Stimulated activated CD8-positive, alpha-beta memory T cell treated with anti-CD3 and anti-CD28 coated beads, Interleukin-15, amount 100 ng/mL, for 48 hours (primary cell): ENCODE data around the gene IFNGR2.
"Not testable (repeated sequence)": the region's sequence is repeated elsewhere in the genome, so short reads cannot be mapped to it uniquely, and the experiment has no call there.

Experiments used
- DNase-seq, 2 donors: peaks; one replicate each; pipeline ENCODE4 v3.0.0-alpha.2; 2020; ENCODE audit warnings: low read depth in 2 of 2

IFNGR2 gene, protein sequence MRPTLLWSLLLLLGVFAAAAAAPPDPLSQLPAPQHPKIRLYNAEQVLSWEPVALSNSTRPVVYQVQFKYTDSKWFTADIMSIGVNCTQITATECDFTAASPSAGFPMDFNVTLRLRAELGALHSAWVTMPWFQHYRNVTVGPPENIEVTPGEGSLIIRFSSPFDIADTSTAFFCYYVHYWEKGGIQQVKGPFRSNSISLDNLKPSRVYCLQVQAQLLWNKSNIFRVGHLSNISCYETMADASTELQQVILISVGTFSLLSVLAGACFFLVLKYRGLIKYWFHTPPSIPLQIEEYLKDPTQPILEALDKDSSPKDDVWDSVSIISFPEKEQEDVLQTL

DNA sequence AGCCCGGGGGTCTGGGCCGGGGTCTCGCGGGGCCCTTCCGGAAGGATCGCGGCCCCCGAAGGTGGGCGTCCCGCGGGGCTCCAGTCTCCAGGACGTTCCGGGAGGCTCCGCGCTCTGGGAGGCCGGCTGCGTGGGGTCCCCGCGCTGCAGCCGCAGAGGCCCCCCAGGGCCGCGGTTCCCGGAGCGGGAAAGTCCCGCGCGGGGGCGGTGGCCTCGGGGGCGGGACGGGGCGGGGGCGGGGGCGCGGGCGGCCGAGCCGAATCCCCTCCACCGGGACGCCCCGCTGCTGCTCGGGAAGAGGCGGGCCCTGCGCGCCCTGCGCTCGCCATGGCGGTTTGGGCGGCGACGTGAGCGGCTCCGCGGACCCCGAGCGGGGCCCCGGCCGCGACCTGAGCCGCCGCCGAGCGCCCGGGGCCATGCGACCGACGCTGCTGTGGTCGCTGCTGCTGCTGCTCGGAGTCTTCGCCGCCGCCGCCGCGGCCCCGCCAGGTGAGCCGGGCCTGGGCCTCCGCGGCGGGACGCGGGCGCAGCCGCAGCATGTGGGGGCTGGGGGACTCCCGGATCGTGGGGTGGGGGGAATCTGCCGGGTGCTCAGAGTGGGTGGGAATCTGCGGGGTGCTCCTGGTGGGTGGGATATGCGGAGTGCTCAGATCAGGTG, at the start of gene IFNGR2:
TSS of gene IFNGR2 (plus strand) at position 286 of the 658 bp plus-strand sequence. CDS start at position 417, 131 bp downstream.
- no peak for DNase-seq

DNA sequence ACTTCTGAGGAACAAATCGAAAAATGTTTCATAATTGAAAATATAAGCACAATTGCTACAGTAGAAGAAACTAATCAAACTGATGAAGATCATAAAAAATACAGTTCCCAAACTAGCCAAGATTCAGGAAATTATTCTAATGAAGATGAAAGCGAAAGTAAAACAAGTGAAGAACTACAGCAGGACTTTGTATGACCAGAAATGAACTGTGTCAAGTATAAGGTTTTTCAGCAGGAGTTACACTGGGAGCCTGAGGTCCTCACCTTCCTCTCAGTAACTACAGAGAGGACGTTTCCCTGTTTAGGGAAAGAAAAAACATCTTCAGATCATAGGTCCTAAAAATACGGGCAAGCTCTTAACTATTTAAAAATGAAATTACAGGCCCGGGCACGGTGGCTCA, 47.9 kb upstream of the IFNGR2 start:
- DNase-seq: no peak

DNA sequence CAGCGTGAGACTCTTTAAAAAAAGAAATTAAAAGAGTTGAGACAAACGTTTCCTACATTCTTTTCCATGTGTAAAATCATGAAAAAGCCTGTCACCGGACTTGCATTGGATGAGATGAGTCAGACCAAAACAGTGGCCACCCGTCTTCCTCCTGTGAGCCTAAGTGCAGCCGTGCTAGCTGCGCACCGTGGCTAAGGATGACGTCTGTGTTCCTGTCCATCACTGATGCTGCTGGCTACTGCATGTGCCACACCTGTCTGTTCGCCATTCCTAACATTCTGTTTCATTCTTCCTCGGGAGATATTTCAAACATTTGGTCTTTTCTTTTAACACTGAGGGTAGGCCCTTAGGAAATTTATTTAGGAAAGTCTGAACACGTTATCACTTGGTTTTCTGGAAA, 47.2 kb upstream of the IFNGR2 start:
- DNase-seq: no peak

DNA sequence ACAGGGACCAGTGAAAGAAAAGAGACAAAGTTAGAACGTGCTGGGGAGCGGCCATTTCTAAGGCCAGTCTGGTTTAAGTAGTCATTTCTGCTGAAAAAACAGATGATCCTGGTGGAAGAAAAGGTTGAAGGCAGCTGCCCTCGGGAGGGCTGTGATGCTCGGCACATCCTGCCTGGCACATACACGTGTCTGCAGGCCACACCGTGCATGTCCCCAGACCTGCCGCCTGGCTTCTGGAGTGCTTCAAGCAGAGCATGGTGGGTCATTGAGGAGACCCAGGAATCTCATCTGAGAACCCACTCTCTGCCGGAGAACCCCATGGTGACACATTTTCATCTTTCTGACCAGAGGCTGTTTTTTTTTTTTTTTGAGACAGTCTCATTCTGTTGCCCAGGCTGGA, 46.0 kb upstream of the IFNGR2 start:
- DNase-seq: no peak

DNA sequence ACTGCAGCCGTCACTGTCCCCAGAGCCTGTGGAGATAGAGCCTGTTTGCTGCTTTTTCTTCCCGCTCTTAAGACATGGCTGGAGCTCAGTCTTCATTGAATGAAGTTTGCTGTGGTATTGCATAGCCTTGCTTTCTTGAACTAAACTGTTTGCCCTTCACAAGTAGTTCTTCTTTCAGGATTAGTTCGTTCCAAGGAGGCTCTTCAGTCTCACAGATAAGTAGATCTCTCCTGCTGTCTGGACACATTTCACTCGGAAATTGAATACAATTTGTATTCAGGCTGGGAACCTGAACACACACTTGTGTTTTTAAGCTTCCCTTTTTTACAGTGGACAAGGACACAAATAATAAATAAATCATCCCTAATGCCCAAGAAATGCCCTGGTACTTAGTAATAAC, 43.8 kb upstream of the IFNGR2 start:
- no peak for DNase-seq

DNA sequence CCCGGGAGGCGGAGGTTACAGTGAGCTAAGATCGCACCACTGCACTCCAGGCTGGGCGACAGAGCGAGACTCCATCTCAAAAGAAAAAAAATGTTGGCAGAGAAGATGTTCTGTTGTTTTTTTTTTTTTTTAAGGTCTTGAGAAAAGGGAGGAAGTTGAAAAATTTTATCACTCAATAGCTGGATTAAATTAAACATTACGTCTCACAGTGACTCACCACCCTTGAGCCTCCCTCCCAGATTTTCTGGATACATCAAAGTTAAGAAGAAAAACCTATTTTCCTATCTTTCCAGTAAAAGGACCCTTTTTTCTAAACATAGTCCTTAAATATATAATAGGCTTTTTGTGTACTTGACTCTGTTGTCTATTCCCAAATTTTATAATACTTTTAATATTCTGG, 42.9 kb upstream of the IFNGR2 start:
- DNase-seq: no peak

DNA sequence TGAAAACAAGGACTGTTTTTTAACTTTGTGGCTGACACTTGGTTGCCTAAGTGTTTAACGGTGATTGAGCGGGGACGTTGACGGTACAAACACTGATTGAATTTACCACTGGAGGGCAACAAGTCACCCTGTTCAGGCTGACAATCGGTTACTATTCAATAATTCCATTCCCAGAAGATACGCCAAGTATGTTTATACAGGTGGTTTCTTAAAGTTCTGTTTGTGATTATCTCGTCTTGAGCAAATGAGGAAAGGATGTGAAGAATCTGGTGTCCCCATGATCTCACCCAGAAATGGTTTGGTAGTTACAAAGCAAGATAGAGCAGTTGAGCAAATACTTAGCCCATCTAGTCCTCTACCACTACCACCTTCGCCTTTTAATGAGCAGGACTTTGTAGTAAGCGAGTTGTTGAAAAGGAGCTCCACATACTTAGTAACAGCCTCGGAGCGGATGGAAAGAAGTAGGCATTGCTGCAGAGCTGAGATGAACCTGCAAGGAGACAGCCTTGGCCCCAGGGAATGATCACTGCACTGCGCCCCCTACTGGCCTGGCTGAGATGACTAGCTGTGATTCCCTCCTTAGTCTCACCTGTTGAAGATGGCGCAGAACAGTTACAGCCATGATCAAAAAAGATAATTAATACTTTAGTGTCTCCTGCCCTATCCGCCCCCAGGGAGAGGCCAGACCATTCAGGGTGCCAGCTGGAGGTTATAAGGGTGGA, 42.2 kb upstream of the IFNGR2 start:
- DNase-seq: peak; percentile 69 to 71

DNA sequence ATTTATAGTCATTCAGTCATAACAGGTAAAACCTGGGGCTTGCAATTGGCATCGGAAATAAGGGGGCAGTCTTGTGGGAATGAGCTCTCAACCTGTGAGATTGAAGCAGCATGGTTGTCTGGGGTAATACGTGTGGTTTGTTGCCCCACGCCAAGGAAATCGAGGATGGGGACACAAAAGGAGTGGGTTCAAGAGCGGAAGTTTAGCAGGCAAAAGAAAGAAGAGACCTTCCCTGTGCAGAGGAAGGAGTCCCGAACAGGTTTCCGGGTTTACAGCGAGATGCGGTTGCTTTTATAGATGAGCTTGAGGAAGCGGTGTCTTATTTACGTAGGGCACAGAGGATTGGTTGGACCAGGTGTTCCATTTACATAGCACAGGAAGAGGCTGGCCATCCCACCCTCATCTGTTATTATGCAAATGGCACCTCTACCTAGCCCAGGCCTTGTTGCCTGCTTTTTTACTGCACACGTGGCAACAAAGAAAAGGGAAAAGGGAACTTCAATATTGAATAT, 41.1 kb upstream of the IFNGR2 start:
- no peak for DNase-seq

DNA sequence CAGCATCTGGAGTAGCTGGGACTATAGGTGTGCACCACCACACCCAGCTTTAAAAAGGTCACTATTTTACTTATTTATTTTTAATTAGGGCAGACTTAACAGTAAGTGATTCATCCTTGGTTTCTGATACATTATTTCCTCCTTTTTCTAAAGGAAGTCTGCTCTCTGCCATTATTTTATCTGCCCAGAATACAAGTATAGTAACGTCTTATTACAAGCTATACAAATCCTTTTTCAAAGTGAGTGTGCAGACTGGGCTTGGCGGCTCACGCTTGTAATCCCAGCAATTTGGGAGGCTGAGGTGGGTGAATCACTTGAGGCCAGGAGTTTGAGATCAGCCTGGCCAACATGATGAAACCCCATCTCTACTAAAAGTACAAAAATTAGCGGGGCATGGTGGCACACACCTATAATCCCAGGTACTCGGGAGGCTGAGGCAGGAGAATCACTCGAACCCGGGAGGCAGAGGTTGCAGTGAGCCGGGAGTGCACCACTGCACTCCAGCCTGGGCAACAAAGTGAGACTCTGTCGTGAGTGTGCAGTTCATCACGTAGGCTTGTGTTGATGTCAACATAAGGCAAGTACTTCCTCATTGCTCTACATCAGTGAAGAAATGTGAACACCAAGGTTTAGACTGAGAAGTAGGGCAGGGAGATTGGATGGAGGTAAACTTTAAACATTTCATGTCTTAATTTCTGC, 39.2 kb upstream of the IFNGR2 start:
- not testable (repeated sequence) for DNase-seq

DNA sequence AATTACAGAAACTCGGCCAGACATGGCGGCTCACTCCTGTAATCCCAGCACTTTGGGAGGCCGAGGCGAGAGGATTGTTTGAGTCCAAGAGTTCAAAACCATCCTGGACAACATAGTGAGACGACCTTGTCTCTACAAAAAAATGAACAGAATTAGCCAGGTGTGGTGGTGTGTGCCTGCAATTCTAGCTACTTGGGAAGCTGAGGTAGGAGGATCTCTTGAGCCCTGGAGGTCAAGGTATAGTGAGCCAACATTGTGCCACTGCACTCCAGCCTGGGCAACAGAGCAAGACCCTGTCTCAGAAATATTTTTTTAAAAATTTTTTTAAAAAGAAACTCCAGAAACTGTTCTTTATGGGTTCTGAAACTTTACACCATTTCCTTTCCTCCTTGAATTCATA, 38.4 kb upstream of the IFNGR2 start:
- DNase-seq: no peak

DNA sequence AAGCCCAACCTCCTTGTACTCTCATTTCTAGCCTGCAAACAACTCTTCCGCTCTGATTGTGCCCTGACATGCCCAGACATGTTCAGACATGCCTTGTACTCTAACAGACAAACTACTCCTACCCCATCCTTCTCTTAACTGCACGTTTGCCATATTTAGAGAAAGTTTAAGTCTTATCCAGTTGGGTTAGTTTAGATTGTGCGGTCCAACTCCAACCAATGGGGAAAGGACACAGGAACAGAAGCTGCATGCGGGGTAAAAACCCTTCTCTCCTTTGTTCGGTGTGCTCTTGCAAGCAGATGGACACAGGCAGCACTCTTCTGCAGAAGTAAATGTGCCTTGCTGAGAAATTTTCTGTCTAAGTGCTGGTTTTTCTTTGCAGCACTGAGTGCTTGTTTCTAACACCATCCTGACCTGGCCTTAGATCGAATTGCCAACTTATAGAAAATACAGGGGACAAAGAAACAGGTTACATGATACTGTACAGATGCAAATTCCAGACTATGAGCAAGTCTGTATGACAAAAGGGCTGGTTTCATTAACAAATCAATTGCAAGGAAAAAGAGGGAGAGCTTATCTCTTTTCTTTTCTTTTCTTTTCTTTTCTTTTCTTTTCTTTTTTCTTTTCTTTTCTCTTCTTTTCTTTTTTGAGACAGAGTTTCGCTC, 35.8 kb upstream of the IFNGR2 start:
- no peak for DNase-seq

DNA sequence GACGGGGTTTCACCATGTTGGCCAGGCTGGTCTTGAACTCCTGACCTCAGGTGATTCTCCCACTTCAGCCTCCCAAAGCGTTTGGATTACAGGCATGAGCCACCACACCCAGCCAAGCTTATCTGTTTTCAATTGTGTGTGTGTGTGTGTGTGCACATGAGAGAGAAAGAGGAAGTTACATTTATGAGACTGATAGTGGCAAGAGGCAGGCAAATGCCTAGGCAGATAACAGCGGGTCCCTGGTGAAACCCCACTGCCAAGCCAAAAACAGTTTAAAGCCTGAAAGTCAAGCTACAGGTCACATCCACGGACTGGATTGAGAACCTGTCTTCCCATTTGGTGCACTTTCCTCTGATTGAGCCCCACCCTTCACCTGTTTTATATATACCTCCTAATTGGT, 35.1 kb upstream of the IFNGR2 start:
- no peak for DNase-seq

DNA sequence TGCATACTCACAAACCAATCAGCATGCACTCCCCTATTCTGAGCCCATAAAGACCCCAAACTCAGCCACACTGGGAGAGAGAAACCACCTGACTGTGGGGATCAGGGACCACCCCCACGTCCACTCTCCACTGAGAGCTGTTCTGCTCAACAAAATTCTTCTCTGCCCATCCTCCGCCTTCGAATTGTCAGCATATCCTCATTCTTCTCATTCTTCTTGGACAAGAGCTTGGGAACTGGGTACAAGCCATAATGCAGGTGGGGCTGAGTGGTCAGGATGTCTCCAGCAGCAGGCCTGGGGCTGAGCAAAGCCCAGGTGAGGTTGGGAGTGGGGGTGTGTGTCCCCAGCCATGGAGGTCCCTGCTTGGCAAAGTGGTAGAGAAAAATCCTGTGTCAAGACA, 34.6 kb upstream of the IFNGR2 start:
- DNase-seq: no peak

DNA sequence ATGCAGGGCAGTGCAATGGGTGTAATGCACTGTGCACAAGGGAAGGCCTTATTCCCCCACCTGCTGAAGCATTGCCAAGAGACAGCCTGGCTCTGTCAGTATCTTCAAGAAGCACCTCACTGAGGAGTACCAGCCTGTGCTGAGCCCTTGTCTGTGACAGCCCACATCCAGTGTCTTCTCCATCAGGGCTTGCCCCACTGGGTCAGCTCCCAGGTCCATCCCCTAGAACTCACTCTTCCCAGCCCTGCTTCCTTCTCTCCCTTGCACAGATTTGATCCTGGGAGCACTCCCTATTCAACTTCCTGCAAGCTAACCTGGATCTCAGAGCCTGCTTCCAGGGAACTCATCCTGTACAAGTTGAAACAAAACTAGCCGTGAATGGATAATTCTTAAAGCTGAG, 33.6 kb upstream of the IFNGR2 start:
- DNase-seq: no peak

DNA sequence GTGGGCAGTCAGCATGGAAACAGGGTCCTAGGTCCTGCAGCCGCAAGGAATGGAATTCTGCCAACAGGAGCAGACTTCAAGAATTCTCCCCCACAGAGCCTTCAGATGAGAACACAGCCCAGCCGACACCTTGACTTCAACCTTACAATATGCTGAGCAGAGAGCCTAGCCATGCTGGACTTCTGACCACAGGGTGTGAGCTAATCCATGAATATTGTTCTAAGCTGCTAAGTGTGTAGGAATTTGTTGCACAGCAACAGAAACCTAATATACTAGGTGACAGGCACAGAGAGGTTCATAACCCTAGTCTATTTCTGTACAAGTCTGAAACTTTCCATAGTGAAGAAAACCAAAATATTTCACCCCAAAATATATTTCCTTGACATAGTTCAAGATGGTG, 32.9 kb upstream of the IFNGR2 start:
- DNase-seq: no peak

DNA sequence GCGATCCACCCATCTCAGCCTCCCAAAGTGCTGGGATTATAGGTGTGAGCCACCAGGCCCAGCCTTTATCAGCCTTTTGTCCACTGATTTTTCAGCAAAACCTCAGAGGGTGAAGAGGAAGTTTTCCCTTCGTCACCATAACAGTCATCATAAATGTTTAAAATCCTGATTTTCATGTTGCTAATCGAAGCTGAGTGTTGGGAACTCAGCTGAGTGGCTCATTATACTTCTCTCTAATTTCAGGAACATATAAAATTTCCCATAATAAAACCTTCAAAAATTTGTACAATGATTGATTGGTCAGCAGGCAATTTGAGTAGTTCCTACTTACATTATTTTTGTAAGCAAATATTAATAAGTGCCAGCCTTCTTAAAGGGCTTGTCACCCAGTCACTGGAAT, 31.8 kb upstream of the IFNGR2 start:
- DNase-seq: no peak

DNA sequence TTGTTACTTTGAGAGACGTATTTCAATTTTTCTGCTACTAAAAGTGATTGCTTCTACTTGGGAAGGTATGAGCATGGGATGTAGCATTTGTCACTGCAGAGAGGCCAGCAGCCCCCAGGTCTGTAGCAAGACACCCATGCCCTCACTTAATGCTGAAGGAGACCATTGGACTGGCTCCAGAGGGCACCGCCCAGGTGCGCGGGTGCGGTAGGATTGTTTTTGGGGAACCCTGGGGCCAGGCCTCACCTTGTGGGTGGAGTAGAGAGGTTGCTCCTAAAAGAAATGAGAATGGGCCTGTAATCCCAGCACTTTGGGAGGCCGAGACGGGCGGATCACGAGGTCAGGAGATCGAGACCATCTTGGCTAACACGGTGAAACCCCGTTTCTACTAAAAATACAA, 30.6 kb upstream of the IFNGR2 start:
- DNase-seq: no peak

DNA sequence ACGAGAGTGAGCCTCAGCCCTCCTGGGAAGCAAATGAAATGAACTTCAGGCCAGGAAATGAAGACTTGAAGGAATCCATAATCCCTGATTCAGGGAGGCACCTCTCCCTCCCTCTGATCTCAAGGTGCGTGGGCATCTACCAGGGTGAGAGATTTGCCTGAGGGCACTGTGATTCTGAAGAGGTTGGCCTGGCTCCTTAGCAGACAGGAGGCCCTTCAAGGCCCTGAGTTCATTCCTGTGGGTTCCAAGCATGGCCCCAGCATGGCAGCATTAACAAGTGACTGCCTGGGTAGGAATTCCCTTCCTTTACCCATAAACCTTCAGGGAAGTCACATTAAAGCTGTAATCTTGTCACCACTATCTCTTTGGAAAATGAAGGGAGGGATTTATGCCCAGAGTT, 29.8 kb upstream of the IFNGR2 start:
- no peak for DNase-seq

DNA sequence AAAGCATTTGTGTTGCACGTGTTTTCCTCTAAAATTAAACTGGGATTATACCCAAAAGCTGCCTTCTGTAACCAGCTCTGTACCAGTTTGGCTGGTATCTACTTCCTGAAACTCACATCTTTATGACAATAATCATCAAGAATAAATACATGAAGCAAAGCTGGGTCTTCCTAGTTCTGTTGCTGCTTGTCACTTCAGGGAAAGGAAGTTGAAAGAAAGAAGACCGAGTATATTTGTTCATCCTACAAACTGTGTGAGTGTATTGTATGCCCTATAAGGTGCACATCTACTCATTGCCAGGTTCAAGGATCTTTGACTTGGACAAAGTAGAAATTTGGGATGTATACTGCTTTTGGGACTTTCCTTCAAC, 29.1 kb upstream of the IFNGR2 start:
- no peak for DNase-seq

DNA sequence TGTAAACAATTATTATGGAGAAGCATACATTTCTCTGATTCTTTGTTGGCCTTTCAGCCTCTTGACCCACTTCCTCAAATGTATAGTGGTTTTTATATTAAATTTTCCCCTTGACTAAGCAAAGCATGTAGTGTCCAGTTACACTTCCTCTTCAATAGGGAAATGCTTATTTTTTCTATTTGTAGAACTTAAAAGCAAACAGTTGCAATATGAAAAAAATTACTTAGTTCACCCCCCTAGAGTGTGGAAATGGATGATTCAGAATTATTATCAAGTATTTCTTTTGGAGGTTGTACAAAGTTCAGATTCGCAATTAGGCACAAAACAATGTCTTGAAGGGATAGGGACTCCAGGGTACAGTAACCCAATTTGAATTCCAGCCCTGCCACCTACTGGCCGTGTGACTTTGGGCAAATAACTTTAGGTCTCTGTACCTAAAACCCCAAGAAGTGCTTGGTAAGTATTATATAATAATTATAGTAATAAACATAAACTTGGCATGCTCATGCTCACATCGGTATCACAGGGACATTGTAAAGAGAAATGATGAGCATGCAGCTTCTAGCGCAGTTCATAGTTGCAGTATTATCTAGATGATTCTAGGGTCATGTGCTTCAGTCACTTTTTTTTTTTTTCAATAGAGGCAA, 28.6 kb upstream of the IFNGR2 start:
- DNase-seq: no peak

DNA sequence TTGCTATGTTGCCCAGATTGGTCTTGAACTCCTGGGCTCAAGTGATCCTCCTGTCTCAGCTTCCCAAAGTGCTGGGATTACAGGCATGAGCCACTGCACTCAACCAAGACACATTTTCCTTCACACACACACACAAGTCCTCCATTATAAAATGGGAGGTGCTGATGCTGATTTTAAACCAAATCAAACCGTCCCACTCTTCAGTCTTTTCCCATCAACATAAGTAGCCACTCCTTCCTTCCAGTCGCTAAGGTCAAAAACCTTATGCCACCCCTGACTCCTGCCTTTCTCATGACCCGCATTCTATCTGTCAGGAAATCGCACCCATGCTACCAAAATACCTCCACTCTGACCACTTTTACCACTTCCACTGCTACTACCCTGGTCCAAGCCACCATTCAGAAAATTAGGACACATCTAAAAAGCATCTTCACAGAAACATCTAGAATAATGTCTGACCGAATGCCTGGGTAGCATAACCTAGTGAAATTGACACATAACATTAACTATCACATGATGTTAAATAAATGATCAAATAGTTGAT, 28.0 kb upstream of the IFNGR2 start:
- DNase-seq: no peak
